Renal cortex interstitium (tissue), 11 donors: ENCODE data around the gene ADGRF4. TPM values are rescaled to one million over a fixed set of nuclear protein-coding genes. Genes with fewer than 3 reads are reported as not detected.

Source experiments
- DNase-seq, 11 donors: peaks; one replicate each; pipeline ENCODE4 v3.0.0-alpha.2; 2013; ENCODE audit warnings: low read depth in 9 of 11, low spot score in 4 of 11; ENCODE audit errors: extremely low read depth in 1 of 11
- polyA plus RNA-seq, 3 donors: library from polyadenylated mRNA; unstranded; fragments of 120-200 nt; gene quantifications; one replicate each; pipeline ENCODE4 v1.2.1, GENCODE V29; 2013; ENCODE audit not compliant: insufficient read length in 3 of 3

The ADGRF4 gene
- polyA plus RNA-seq, 3 donors, result 0.14 to 0.42 (median 0.26) TPM

DNA sequence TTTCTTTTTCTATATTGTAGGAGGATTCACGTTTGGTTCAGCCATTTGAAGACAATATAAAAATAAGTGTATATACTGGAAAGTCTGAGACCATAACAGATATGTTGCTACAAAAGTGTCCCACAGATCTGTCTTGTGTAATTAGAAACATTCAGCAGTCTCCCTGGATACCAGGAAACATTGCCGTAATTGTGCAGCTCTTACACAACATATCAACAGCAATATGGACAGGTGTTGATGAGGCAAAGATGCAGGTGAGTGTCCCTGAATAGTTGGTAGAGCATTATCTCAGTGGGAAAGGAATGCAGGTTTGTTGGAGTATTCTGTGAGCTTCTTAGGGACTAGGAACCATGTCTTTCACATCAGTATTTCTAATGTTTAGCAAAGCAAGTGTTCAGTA, 18.3 kb upstream of the ADGRF4 start:
- DNase-seq, result no peak

DNA sequence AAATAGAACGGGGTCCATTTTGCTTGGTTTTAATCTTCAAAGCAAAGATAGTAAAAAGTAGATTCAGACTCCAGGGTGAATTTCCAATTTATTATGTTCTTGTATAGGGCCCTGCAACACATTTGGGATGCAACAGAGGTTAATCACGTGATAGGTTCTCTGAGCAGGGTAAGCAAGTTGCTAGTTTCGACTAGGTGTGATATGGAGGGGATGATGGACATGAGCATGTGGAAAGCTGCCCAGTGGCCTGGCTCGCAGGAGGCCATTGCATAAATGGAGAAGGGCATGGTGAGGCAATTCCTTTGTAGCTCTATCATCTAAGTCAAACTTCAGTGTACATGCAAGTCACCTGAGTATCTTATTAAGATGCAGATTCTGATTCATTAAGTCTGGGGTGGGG, 17.7 kb upstream of the ADGRF4 start:
- DNase-seq, result no peak

DNA sequence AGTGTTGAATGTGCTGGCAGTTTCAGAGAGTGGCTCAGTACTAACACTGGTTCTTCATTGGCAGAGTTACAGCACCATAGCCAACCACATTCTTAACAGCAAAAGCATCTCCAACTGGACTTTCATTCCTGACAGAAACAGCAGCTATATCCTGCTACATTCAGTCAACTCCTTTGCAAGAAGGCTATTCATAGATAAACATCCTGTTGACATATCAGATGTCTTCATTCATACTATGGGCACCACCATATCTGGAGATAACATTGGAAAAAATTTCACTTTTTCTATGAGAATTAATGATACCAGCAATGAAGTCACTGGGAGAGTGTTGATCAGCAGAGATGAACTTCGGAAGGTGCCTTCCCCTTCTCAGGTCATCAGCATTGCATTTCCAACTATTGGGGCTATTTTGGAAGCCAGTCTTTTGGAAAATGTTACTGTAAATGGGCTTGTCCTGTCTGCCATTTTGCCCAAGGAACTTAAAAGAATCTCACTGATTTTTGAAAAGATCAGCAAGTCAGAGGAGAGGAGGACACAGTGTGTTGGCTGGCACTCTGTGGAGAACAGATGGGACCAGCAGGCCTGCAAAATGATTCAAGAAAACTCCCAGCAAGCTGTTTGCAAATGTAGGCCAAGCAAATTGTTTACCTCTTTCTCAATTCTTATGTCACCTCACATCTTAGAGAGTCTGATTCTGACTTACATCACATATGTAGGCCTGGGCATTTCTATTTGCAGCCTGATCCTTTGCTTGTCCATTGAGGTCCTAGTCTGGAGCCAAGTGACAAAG, 17.0 kb upstream of the ADGRF4 start:
- no peak for DNase-seq

DNA sequence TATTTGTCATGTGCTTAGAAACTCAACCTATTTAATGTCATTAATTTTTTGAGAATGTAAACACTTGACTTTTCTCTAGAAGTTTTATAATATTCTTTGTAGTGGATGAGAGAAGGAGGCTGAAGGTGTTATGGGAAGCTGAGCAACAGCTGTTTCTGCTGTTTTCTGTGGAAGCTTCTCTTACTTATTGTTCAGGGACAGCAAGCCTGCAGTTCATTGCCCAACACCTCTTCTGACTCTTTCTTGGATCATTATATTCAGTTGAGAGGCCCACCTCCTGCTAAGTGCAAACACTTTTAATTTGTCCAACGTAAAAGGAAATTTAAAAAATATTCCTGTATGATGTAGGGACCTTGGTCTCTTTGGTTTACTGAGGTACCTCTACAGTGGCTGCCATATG, 12.0 kb upstream of the ADGRF4 start:
- DNase-seq, result no peak

DNA sequence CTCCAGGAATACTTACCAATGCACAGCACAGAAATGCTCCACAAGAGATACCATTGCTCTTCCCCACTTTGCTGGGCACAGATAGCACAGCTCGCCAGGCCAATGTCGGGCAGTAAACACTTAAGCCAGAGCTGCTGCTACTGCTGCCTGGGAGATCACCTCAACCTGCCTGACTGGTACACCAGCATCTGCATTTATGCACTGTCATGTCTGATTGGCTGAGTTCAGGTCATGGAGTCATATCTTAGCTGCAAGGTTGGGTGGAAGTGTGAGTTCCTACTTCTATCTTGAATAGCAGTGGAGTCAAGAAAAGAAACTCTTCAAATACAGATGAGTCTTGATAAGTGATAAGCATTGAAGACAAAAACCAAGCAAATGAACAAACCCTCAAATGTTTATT, 10.9 kb upstream of the ADGRF4 start:
- DNase-seq, result no peak

DNA sequence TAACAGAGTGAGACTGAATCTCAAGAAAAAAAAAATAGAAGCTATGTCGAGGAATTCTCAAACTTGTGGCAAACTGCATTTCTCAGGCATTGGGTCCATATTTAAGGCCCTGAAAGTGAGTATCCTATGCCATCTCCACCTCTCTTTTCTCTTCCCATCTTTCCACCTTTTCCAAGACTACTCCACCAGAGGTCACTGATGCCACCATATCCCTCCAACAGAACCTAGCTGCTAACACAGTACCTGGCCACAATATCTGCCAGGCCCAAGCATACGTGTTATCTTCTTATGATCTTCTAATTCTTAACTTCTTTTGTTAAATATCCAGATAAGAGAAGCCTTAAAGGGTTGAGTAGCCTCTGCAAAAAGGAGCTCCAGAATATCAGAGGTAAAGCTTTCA, 8.2 kb upstream of the ADGRF4 start:
- no peak for DNase-seq

DNA sequence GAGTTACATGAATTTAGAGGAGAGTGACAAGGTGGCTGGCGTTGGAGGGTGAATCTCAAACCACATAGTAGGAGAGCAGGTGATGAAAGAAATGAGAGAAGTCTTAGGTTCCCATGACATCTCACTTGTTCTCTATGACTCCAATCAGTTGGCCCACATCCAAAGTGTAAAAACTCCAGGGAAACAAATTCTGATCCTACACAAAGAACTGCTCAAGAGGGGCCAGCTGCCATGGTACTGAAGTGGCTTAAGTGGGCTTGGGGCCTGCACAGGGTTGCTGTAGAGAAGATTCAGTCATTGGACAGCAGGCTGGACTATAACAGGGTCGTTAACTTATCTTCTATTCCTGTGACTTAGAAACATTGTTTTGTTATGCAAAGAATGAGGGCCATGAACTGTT, 7.6 kb upstream of the ADGRF4 start:
- no peak for DNase-seq

DNA sequence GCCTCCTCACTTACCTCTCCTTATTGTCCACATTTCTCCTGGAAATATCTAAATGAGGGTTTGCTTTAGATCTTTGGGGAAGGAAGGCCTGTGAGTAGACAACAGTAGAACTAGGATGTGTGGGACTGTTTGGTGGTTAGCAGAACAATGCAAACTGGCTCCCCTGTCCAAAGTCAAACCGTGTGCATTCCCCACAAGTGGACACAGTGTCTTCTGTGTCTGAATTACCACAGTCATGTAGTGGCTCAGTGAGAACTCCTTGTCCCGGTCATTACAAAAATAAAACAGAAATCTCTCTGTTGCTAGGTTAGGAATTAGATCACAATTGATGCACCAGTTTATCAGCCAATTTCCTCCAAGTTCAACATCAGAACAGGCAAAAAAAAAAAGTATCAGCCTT, 455 bp upstream of the ADGRF4 start:
- no peak for DNase-seq

DNA sequence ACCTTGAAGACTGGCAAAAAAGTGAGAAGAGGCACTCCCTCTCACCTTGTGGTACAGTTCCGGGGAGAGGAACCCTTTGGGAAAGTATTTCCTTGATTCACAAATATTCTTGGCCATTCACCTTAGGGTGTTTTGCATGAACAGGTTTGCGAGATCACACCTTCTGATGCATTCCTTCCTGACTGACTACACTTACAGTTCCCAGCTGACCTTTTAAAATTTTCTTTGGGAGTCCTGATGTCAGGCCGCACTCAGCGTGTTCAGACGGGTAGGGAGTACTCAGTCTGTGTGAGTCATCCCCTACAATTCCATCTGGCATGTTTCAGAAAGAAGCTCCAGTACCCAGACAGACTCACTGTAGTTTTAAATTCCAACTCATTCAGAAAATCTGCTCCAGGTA, 1.7 kb downstream of the ADGRF4 start:
- DNase-seq, result no peak

DNA sequence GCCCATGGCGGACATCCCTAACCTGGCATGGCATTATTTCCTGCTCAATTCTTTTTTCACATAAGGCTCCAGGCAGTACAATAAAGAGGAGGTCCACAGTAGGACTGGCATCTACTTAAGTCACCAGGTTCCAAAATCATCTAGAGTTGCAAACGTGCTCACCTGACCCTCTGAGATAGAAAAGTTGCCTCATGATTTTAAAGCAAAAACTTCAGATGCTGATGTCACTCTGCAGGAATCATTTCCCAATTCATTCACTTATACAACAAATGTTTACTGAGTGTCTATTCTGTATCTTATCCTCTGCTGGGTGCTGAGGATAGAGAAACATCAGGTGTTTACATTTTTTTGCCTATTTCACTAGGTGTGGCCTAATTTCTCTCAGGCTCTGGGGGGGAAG, 2.2 kb downstream of the ADGRF4 start:
- DNase-seq, result no peak

DNA sequence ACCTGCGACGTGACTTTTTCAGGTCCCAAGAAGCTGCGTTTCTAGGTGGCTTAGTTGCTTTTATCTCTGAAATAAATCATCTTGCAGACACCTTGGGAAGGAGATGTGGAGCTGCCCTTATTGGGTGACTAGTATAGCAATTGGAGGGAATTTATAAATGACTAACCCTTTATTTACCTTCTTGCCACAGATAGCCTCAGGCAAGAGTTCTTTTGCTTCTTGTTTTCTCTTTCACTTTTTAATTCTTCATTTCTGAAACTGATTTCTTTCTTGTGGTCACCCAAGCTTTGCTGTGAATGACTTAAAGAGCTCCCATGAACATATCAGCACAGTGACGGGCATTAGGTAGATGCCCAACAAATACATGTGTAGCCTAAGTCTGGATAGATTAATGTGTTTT, 3.0 kb downstream of the ADGRF4 start:
- DNase-seq, result no peak

DNA sequence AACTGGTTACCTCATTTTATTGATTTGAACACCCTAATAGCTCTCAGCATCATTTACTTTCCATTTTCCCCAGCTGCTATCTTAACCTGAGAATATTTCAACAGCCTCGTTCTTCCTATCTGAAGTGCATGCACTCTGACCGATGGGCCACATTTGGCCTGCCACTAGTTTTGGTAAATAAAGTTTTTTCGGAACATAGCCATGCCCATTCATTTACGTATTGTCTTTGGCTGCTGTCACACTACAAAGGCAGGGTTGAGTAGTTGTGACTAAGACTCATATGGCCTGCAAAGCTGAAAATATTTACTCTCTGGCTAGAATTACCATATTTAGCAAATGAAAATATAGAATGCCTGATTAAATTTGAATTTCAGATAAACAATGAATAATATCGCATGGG, 10.8 kb downstream of the ADGRF4 start:
- no peak for DNase-seq

DNA sequence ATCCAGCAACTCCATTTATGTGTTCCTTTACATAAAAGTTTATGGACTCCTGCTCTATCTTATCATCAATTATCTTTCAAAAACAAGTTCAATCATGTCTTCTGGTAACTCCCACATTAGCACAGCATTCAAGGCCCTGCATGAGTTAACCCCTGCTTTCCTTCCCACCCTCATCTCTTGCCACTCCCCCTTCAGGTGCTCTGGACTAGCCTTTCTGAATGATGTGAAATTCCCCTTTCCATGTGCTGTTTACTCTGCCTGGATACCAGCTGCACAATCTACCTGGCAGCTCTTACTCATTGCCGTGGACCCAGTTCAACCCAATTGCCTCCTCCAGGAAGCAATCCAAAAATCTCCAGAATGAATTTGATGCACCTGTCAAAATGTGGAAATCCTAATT, 11.9 kb downstream of the ADGRF4 start:
- no peak for DNase-seq

DNA sequence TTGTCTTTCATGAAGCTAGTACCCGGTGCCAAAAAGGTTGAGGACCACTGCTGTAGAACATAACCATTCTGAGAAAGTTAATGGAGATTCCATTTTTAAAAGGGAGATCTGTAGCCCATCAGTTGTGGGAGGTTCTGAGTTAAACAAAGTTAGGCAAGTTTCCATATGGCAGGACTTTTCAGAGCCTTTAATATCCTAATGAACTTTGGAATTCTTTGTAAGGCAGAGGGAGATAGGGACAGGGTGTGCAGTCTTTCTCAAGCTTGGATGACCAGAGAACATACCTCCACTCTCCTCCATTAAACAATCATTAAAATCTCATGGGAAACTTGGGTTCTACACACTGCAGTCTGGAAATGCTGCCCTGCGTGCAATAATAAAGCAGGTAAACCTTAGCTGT, 14.8 kb downstream of the ADGRF4 start:
- no peak for DNase-seq

DNA sequence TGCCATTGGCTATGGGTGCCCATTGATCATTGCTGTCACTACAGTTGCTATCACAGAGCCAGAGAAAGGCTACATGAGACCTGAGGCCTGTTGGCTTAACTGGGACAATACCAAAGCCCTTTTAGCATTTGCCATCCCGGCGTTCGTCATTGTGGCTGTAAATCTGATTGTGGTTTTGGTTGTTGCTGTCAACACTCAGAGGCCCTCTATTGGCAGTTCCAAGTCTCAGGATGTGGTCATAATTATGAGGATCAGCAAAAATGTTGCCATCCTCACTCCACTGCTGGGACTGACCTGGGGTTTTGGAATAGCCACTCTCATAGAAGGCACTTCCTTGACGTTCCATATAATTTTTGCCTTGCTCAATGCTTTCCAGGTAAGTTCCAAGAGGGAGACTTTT, 16.4 kb downstream of the ADGRF4 start:
- no peak for DNase-seq

DNA sequence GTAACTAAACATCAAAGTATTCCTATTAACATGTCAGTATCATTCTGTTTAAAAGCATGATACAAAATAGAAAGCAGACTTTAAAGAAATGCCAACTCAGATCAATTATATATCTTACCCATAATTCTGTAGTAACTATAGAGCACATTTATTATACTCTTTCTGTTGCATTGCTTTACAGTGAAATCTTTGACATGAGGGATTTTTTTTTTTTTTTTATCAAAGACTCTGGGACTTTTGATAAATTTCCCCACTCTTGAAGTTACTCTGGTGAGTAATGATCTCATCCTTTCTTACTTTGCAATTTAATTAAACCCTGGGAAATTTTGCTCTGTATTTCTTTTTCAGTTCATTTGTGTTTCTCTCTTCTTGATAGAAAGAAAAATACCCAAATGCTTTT, 17.4 kb downstream of the ADGRF4 start:
- no peak for DNase-seq

DNA sequence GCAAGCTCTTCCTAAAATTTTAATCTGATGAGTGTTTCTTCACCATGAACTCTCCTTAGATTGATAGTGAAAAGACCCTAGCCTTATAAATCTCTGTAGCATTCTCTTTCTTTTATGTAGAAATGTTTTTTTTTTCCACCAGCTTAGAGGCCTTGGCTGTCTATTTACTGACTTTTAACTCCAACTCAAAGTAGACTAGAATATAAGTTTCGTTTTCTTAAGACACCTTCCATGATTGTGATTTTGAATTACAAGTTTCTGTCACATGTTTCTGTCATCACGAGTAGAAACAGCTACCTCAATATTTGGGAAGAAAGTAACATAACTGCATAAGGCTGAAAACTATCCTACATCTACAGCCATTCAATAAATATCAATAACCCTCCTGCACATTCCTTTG, 17.8 kb downstream of the ADGRF4 start:
- no peak for DNase-seq

DNA sequence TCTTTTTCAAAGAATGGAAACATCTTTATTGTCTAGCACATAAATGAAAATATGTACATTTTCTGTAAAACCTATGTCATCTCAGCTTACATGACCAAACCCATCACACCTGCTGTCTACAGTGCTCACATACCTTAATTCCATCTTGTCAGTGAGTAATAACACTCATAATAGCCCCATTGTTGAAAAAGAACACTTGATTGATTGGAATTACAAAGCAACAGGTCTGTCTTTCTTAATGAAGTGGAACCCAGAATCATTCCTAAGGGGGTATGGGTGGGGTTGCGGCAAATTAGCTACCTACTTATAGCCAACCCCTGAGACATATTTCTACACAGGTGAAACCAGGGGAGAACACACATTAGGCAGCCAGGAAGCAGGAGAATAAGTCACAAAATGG, 20.2 kb downstream of the ADGRF4 start:
- DNase-seq, result no peak

DNA sequence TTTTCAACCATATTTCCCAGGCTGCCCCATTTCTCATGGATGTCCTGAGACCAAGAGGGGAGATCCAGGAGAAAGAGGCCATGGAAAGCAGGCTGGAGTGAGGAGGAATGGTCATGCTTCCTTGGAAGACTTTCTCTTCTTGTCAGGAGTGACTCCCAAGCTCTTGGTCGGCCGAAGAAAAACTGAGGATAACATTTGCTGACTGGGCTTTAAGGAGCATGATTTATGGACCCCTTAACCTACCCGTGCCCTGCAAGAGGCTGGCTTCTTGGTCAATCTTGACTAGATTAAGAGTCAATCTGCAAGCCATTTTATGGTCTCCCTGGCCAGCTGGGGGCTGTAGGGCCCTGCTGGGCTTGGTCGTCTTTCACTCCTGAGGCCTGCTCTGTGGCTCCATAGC, 22.8 kb downstream of the ADGRF4 start:
- DNase-seq, result no peak

DNA sequence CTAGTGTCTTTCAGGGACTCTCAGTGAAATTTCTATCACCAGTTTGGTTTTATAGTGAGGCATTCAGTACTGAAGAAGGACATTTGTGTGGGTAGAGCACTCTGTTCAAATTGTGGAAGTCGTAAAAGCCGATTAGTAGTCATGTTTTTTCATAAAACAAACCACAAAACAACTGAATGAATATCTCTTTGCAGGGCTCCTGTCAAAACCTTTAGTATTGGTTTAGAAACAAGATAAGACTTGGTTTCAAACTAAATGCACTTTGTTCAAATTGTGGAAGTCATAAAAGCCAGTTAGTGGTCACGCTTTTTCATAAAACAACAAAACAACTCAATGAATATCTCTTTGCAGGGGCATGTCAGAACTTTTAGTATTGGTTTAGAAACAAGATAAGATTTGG, 23.8 kb downstream of the ADGRF4 start:
- peak in 2 of 11 donors; percentile 28 to 36 for DNase-seq

DNA sequence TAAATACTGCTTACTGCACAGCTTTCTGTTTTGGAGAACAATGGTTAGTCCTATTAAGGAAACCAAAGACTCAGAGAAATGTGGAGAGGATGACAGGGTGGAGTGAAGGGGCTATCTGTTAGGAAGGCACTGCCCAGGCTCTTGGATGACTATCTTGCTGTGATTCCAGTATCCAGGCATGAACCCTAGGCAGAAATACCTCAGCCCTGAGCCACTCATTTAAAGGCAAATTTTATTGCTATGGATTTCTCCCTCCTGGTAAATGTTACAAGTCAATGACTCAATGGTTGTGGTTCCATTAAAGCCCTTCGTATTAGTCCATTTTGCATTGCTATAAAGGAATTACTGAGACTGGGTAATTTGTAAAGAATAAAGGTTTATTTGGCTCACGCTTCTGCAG, 25.9 kb downstream of the ADGRF4 start:
- DNase-seq, result no peak

DNA sequence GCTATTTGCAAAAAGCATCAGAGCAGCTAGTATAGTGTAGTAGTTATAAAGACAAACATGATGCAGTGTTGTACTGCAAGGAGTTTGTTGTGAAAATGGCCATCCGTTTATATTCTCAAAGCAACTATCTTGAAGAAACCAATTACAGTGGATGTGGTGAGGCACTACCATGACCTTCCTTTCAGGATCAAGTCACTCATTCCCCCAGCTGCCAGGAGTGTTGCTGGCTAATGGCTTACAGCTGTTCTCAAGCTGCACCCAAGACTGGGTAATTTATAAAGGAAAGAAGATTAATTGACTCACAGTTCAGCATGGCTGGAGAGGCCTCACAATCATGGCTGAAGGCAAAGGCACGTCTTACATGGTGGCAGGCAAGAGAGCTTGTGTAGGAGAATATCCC, 29.0 kb downstream of the ADGRF4 start:
- no peak for DNase-seq
